Measurements from ENCODE around the gene TMED1.

GRCh38 chr19:10861103-10861651, 25.2 kb upstream of the TMED1 start:
- TF ChIP-seq CTCF (IDR thresholded peaks at IDR 0.05) (no peak), POLR2A (IDR thresholded peaks at IDR 0.05) (no peak)

All from uterus (tissue), 2 donors.